Spleen (tissue), 11 donors: ENCODE measurements around the gene HLA-DRB5. TPM values are rescaled to one million over a fixed set of nuclear protein-coding genes. Genes with fewer than 3 reads are reported as not detected.
A peak's percentile ranks its signal among the peaks of the same experiment; 100 is the strongest.

Source experiments
- DNase-seq: peaks from one replicate; pipeline ENCODE4 v3.0.0-alpha.2; 2020
- H3K27ac ChIP-seq, 8 donors: fragments of 200-600 bp; sonication (generic) in 7 of 8; 1 replicate in 4 of 8; 2 replicates in 4 of 8; pipeline versions ENCODE4 v1.5.0 to v1.8.0; 2016 to 2021; ENCODE audit warnings: inconsistent platforms in 4 of 8, mild to moderate bottlenecking in 4 of 8, moderate library complexity in 1 of 8
- H3K27me3 ChIP-seq, 7 donors: fragments of 200-600 bp; sonication (generic) in 6 of 7; replicated peaks in 1 of 7; 1 replicate in 4 of 7; 2 replicates in 3 of 7; pipeline versions ENCODE4 v1.5.0 to v1.8.0; 2016 to 2021; ENCODE audit warnings: inconsistent platforms in 3 of 7, mild to moderate bottlenecking in 1 of 7
- H3K36me3 ChIP-seq, 6 donors: fragments of 200-600 bp; sonication (generic) in 5 of 6; 1 replicate in 4 of 6; 2 replicates in 2 of 6; pipeline versions ENCODE4 v1.5.0 to v1.8.0; 2016 to 2021; ENCODE audit warnings: inconsistent platforms in 2 of 6
- H3K4me1 ChIP-seq, 6 donors: fragments of 200-600 bp; sonication (generic) in 5 of 6; 1 replicate in 3 of 6; 2 replicates in 3 of 6; pipeline versions ENCODE4 v1.5.0 to v1.8.0; 2016 to 2021; ENCODE audit warnings: inconsistent platforms in 3 of 6
- H3K4me3 ChIP-seq, 8 donors: fragments of 200-600 bp; sonication (generic) in 7 of 8; 1 replicate in 4 of 8; 2 replicates in 4 of 8; pipeline versions ENCODE4 v1.5.0 to v1.8.0; 2016 to 2021; ENCODE audit warnings: inconsistent platforms in 4 of 8, mild to moderate bottlenecking in 4 of 8, moderate library complexity in 2 of 8
- H3K9me3 ChIP-seq, 8 donors: fragments of 200-600 bp; sonication (generic) in 7 of 8; 1 replicate in 4 of 8; 2 replicates in 4 of 8; pipeline versions ENCODE4 v1.5.0 to v1.8.0; 2016 to 2021; ENCODE audit warnings: inconsistent platforms in 4 of 8
- POLR2A ChIP-seq, 3 donors: fragments of 450-650 bp; IDR thresholded peaks; one replicate each; pipeline ENCODE4 v1.5.1; 2017; ENCODE audit warnings: antibody characterized with exemption in 3 of 3, mild to moderate bottlenecking in 1 of 3
- POLR2AphosphoS5 ChIP-seq, 3 donors: sonication (generic); formaldehyde crosslinking; IDR thresholded peaks; one replicate each; pipeline ENCODE4 v1.5.1; 2017; ENCODE audit warnings: antibody characterized with exemption in 3 of 3
- WGBS, 5 donors: extraction: QIAGEN DNeasy Blood & Tissue Kit in 3 of 5; methylation state at CpG; one replicate each; pipeline versions ENCODE4 v1.1.5 to v1.1.7; 2013 to 2018; 5-methylcytosine and 5-hydroxymethylcytosine counted together
- intact Hi-C: fragments of 100-400 bp; cut with DNase I; formaldehyde crosslinking; loops from one replicate; pipeline ENCODE4 v1.15.0; 2023; ENCODE audit warnings: low total_unique reads
- polyA plus RNA-seq, 3 donors: library from polyadenylated mRNA; stranded (reverse); fragments of 200-250 nt; gene quantifications; one replicate each; pipeline ENCODE4 v1.2.1, GENCODE V29; 2013
- total RNA-seq, 7 donors: library from RNA; depleted of rRNA in 3 of 7; stranded (reverse); fragments of >200 nt in 3 of 7; fragmentation: NEBNext Ultra II Directional in 4 of 7; extraction: Animal tissue kit (Norgen Biotek cat#: 25700) in 4 of 7; gene quantifications; one replicate each; pipeline versions ENCODE4 v1.1.0 to v1.2.1, GENCODE V29; 2016 to 2021
- TF ChIP-seq, protein P1 (sequence below), 11 experiments: fragments of 200-600 bp in 7 of 11; fragments of 450-650 bp in 4 of 11; sonication (generic) in 4 of 11; IDR thresholded peaks in 8 of 11; conservative IDR thresholded peaks in 3 of 11; 1 replicate in 7 of 11; 2 replicates in 4 of 11; pipeline versions ENCODE4 v1.4.0 to v1.8.0; 2016 to 2021; ENCODE audit warnings: antibody characterized with exemption in 11 of 11, inconsistent platforms in 4 of 11, mild to moderate bottlenecking in 1 of 11
- donor health status: healthy with polysubstance abuse.
- donor health status: DM: no; HTN: no; CAD: no; lungs with moderate emphysema.
- donor health status: DM: no; HTN: no; CAD: no.
- donor health status: Bipolar disorder and iron deficiency.
- donor health status: healthy.
- donor health status: DM: no; HTN: no; CAD: no.
- donor health status: DM: yes; HTN: yes; CAD: no.

The HLA-DRB5 gene
- total and polyA plus RNA-seq, 10 donors: 1.9 to 633 (median 39.7) TPM

DNA sequence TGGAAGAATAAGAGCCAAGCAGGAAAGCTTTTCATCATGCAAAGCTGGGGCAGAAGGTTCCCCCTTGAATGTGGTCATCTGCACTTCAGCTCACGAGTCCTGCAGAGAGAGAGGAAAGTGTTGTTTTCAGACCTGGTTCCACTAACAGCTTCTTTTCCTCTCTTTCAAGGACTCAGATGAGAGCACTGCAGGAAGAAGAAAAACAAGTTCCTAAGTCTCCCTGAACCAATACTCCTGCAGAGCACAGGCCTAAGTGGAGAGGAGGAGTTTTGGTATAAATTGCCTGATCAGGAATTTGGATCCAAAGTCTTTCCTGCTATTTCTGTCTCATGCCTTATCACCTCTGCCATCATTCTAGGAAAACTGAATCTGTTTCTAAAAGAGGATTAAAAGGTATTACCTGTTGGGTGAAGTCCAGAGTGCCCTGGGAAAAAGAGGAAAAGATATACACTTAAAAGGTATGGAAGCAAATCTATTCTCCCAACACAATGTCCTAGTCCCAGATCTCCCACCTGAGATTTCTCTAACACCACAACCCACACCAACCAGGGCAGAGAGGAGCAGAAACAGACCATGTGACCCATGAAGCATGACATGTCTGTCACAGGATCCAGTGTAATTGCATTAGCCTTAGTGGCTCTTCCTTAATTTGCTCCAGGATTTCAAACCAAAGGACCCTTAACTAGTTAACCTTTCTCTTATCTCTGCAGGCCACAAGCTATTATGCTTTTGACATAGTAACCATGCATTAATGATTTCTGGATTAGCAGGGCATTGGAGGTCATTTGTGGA is 12.2 kb downstream of the HLA-DRB5 start:
- TF ChIP-seq POLR2AphosphoS5 (IDR thresholded peaks at IDR 0.05) (no peak), POLR2A (IDR thresholded peaks at IDR 0.05) (no peak)
- TF ChIP-seq, protein P1, sequence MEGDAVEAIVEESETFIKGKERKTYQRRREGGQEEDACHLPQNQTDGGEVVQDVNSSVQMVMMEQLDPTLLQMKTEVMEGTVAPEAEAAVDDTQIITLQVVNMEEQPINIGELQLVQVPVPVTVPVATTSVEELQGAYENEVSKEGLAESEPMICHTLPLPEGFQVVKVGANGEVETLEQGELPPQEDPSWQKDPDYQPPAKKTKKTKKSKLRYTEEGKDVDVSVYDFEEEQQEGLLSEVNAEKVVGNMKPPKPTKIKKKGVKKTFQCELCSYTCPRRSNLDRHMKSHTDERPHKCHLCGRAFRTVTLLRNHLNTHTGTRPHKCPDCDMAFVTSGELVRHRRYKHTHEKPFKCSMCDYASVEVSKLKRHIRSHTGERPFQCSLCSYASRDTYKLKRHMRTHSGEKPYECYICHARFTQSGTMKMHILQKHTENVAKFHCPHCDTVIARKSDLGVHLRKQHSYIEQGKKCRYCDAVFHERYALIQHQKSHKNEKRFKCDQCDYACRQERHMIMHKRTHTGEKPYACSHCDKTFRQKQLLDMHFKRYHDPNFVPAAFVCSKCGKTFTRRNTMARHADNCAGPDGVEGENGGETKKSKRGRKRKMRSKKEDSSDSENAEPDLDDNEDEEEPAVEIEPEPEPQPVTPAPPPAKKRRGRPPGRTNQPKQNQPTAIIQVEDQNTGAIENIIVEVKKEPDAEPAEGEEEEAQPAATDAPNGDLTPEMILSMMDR (IDR thresholded peaks at IDR 0.05 in 8 of 11, conservative IDR thresholded peaks at IDR 0.05 in 3 of 11): no peak
- intact Hi-C loops: no loop called here
- H3K27me3 ChIP-seq: no peaks in the 10 kb centered on the region
- peak overlapping the region in 1 of 8 donors; percentile 28 for H3K27ac ChIP-seq
- H3K36me3 ChIP-seq: no peaks in the 10 kb centered on the region
- no peak for DNase-seq
- WGBS, 5 donors: 50 to 80% (median 73%) methylated on average over 1 of the region's 1 CpG; no CpG with 5 or more reads in 2 of the 5 donors
- no peaks in the 10 kb centered on the region for H3K4me1 ChIP-seq
- no peaks in the 10 kb centered on the region for H3K9me3 ChIP-seq
- H3K4me3 ChIP-seq: no peak overlapping the region

DNA sequence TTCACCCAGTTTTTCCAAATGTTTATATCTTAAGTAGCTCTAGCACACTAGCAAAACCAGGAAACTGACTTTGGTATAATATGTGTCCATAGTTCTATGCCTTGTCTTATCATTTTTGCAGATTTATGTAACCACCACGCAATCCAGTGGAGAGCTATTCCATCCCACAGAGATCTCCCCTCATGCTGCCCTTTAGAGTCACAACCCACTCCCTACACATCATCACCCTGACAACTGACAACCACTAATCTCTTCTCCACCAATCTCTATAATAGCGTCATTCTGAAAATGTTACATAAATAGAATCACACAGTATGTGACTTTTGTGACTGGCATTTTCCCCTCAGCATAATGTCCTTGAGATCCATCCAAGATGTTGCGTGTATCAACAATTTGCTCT is 29.1 kb downstream of the HLA-DRB5 start:
- DNase-seq: no peak
- 22 to 52% (median 36%) methylated on average over 3 of the region's 3 CpGs for WGBS, 5 donors
- Histone ChIP-seq H3K4me3 (no peak overlapping the region), H3K27ac (no peak overlapping the region), H3K9me3 (no peaks in the 10 kb centered on the region), H3K36me3 (no peaks in the 10 kb centered on the region), H3K4me1 (no peaks in the 10 kb centered on the region), H3K27me3 (no peaks in the 10 kb centered on the region)
- intact Hi-C loops: no loop called here
- TF ChIP-seq, protein P1 (IDR thresholded peaks at IDR 0.05 in 8 of 11, conservative IDR thresholded peaks at IDR 0.05 in 3 of 11): no peak
- no peak for TF ChIP-seq POLR2AphosphoS5 (IDR thresholded peaks at IDR 0.05)
- no peak for TF ChIP-seq POLR2A (IDR thresholded peaks at IDR 0.05)

DNA sequence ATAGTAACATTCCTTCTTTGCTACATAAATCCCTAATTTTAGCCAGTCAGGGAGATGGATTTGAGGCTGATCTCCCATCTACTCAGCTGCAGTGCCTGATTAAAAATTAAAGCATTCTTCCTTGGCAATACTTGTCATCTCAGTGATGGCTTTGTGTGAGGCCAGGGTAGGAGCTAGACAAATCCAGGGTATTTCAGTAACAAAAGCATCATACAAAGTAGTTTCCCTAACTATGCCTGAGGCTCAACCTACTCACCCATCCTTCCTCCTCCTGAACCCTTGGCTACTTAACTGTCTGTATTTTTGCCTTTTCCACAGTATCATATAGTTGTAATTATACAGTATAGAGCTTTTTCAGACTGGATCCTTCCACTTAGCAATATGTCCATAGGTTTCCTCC is 37.7 kb downstream of the HLA-DRB5 start:
- no peaks in the 10 kb centered on the region for H3K9me3 ChIP-seq
- intact Hi-C loops: no loop called here
- H3K27ac ChIP-seq: no peak overlapping the region
- H3K27me3 ChIP-seq: no peaks in the 10 kb centered on the region
- no peak for DNase-seq
- H3K4me1 ChIP-seq: no peaks in the 10 kb centered on the region
- TF ChIP-seq, protein P1 (IDR thresholded peaks at IDR 0.05 in 8 of 11, conservative IDR thresholded peaks at IDR 0.05 in 3 of 11): no peak
- no peak for TF ChIP-seq POLR2A (IDR thresholded peaks at IDR 0.05)
- TF ChIP-seq POLR2AphosphoS5 (IDR thresholded peaks at IDR 0.05): no peak
- H3K36me3 ChIP-seq: no peaks in the 10 kb centered on the region
- no peak overlapping the region for H3K4me3 ChIP-seq

DNA sequence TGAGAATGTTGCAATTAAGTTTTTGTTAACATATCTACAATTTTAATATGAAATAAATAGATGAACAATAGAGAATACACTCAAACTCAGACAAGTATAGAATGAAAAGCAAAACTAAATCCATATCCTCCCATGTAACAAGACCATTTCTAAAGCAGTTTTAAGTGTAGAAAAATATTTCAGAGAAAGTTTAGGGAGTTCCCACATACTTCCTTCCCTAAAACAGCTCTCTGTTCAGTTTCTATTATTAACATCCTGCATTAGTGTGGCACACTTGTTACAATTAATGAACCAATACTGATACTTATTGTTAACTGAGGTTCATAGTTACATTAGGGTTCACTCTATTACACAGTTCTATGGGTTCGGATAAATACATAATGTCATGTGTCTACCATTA is 38.4 kb downstream of the HLA-DRB5 start:
- no peaks in the 10 kb centered on the region for H3K36me3 ChIP-seq
- no peak overlapping the region for H3K4me3 ChIP-seq
- no peaks in the 10 kb centered on the region for H3K9me3 ChIP-seq
- TF ChIP-seq, protein P1 (IDR thresholded peaks at IDR 0.05 in 8 of 11, conservative IDR thresholded peaks at IDR 0.05 in 3 of 11): no peak
- no peak for TF ChIP-seq POLR2AphosphoS5 (IDR thresholded peaks at IDR 0.05)
- TF ChIP-seq POLR2A (IDR thresholded peaks at IDR 0.05): no peak
- no peaks in the 10 kb centered on the region for H3K4me1 ChIP-seq
- WGBS, 5 donors: 0 to 21% (median 0%) methylated on average over 1 of the region's 1 CpG
- no peak for DNase-seq
- H3K27me3 ChIP-seq: no peaks in the 10 kb centered on the region
- peak overlapping the region in 1 of 8 donors; percentile 16 for H3K27ac ChIP-seq
- intact Hi-C loops: no loop called here
